ENCODE measurements around the gene TEAD4. TPM values are rescaled to one million over a fixed set of nuclear protein-coding genes. Genes with fewer than 3 reads are reported as not detected.
A peak's percentile ranks its signal among the peaks of the same experiment; 100 is the strongest.

Gene TEAD4
- total RNA-seq, 1 experiment from 2014 or later: 96.8 TPM

DNA sequence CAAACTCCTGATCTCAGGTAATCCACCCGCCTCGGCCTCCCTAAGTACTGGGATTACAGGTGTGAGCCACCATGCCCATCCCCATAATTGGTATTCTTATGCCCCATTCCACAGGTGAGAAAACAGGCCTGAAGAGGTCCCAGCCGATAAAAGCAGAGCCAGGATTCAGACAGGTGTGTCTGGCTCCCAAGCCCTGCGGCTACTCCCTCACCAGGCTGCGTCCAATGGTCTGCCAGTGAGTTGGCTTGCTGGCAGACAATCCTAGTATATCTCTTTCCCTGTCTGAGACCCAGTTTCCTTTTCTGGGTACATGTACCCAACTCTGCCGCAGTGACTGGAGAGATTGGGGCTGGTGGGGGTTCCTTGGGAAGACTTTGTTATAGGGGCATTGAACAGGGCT lies 116.1 kb downstream of the TEAD4 start:
- H3K9me3 Mint-ChIP-seq: no peaks in the 10 kb centered on the region
- no peak for ATAC-seq
- POLR2A ChIA-PET: interaction anchor here (0.7 kb wide), 1 partner anchor 17 kb away, joined by 3 read pairs; no protein-coding TSS in a partner anchor
- CTCF ChIA-PET: interaction anchor here (1.0 to 1.8 kb wide), 6 partner anchors 41 to 229 kb away, joined by 3 to 8 read pairs (median 4); no protein-coding TSS in a partner anchor
- H3K4me3 Mint-ChIP-seq: no peak overlapping the region; the same call in 1 of the 2 replicates
- no peaks in the 10 kb centered on the region for H3K36me3 Mint-ChIP-seq
- H3K27me3 Mint-ChIP-seq (ENCODE audit: low read depth): peaks cover 19% of the 10 kb centered on the region
- H3K27ac Mint-ChIP-seq: no peak overlapping the region
- H3K4me1 Mint-ChIP-seq: peaks cover 8% of the 10 kb centered on the region
- no peak for DNase-seq (ENCODE audit: low spot score)
- TF ChIP-seq, protein P1, sequence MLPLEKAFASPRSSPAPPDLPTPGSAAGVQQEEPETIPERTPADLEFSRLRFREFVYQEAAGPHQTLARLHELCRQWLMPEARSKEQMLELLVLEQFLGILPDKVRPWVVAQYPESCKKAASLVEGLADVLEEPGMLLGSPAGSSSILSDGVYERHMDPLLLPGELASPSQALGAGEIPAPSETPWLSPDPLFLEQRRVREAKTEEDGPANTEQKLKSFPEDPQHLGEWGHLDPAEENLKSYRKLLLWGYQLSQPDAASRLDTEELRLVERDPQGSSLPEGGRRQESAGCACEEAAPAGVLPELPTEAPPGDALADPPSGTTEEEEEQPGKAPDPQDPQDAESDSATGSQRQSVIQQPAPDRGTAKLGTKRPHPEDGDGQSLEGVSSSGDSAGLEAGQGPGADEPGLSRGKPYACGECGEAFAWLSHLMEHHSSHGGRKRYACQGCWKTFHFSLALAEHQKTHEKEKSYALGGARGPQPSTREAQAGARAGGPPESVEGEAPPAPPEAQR (CRISPR knock-in tag; IDR thresholded peaks at IDR 0.05): no peak
- TF ChIP-seq ZNF671 (CRISPR knock-in tag; IDR thresholded peaks at IDR 0.05) (no peak), NFE2L1 (CRISPR knock-in tag; IDR thresholded peaks at IDR 0.05) (no peak), SOX15 (CRISPR knock-in tag; IDR thresholded peaks at IDR 0.05) (no peak), SMAD3 (CRISPR knock-in tag; IDR thresholded peaks at IDR 0.05; ENCODE audit: borderline replicate concordance) (no peak), ZNF416 (CRISPR knock-in tag; IDR thresholded peaks at IDR 0.05) (no peak)
- TF ChIP-seq, protein P2, sequence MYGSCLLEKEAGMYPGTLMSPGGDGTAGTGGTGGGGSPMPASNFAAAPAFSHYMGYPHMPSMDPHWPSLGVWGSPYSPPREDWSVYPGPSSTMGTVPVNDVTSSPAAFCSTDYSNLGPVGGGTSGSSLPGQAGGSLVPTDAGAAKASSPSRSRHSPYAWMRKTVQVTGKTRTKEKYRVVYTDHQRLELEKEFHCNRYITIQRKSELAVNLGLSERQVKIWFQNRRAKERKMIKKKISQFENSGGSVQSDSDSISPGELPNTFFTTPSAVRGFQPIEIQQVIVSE (CRISPR knock-in tag; IDR thresholded peaks at IDR 0.05; ENCODE audit: borderline replicate concordance): no peak
- TF ChIP-seq, protein P3, sequence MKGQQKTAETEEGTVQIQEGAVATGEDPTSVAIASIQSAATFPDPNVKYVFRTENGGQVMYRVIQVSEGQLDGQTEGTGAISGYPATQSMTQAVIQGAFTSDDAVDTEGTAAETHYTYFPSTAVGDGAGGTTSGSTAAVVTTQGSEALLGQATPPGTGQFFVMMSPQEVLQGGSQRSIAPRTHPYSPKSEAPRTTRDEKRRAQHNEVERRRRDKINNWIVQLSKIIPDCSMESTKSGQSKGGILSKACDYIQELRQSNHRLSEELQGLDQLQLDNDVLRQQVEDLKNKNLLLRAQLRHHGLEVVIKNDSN (CRISPR knock-in tag; IDR thresholded peaks at IDR 0.05): no peak

DNA sequence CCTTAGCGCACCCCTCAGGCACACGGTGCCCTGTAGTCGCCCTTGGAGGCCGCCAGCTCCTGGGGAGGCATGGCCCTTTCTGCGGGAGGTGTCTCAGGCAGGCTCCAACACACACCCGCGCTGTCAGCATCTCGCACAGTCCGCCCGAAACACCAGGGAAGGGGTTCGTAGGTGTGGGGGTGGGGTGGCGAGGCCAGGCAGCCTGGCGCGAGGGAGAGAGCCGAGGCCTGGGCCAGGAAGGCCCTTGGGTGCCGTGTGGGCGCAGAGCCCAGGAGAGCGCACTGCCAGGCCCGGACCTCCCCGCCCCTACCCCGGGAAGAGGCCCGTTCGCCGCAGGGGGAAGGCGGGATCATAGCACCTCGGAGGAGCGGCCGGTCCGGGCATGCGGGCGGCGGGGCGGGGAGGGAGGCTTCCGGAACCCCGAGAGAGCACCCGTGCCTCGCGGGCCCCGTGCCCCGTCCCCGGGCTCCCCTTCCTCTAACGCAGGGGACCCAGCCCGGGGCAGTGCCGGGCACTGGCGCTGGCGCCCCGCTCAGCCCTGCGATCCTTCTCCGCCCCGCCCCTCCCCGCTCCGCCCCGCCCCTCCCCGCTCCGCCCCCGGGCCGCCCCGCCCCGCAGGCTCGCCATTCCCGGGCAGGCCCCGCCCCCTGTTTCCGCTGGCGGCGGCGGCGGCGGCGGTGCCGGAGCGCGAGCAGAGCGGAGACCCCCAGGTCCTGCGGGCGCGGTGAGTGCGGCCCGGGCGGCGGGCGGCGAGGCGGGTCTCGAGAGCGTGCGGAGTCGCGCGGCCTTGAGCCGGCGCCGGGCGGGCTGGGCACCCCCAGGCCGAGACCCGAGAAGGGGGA lies 117.8 kb downstream of the TEAD4 start, which contains the start of gene TSPAN9:
Gene TSPAN9, plus strand, starts transcription at position 650 of the 842 bp plus-strand sequence. CDS start 123,815 bp downstream, outside the sequence.
- POLR2A ChIA-PET: no interaction called here
- peaks cover under 1% of the 10 kb centered on the region for H3K36me3 Mint-ChIP-seq
- H3K27ac Mint-ChIP-seq: 0 out of 2 replicates have a peak within 1 kb of the TSS, but pooled peaks have one; percentile 41
- peaks cover 9% of the 10 kb centered on the region for H3K4me1 Mint-ChIP-seq
- DNase-seq (ENCODE audit: low spot score) (peak; percentile 70), ATAC-seq (peak; percentile 83)
- H3K4me3 Mint-ChIP-seq: peak within 1 kb of the TSS; percentile 76
- CTCF ChIA-PET: interaction anchor here (0.7 to 1.8 kb wide), 7 partner anchors 16 to 231 kb away, joined by 3 to 8 read pairs (median 4); no protein-coding TSS in a partner anchor
- TF ChIP-seq FOXK1 (CRISPR knock-in tag; IDR thresholded peaks at IDR 0.05): no peak; the same call in 1 of the 2 replicates
- TF ChIP-seq NFYB (CRISPR knock-in tag; conservative IDR thresholded peaks at IDR 0.05; ENCODE audit: low read depth): no peak
- TF ChIP-seq JAZF1 (CRISPR knock-in tag; IDR thresholded peaks at IDR 0.05): no peak
- TF ChIP-seq ZNF423 (CRISPR knock-in tag; IDR thresholded peaks at IDR 0.05): peak; percentile 75; the same call in 1 of the 2 replicates
- TF ChIP-seq ELF4 (CRISPR knock-in tag; IDR thresholded peaks at IDR 0.05; ENCODE audit: low read depth): no peak
- TF ChIP-seq, protein P4, sequence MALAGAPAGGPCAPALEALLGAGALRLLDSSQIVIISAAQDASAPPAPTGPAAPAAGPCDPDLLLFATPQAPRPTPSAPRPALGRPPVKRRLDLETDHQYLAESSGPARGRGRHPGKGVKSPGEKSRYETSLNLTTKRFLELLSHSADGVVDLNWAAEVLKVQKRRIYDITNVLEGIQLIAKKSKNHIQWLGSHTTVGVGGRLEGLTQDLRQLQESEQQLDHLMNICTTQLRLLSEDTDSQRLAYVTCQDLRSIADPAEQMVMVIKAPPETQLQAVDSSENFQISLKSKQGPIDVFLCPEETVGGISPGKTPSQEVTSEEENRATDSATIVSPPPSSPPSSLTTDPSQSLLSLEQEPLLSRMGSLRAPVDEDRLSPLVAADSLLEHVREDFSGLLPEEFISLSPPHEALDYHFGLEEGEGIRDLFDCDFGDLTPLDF (CRISPR knock-in tag; IDR thresholded peaks at IDR 0.05): no peak
- TF ChIP-seq ATF1 (CRISPR knock-in tag; IDR thresholded peaks at IDR 0.05): no peak
- TF ChIP-seq, protein P5, sequence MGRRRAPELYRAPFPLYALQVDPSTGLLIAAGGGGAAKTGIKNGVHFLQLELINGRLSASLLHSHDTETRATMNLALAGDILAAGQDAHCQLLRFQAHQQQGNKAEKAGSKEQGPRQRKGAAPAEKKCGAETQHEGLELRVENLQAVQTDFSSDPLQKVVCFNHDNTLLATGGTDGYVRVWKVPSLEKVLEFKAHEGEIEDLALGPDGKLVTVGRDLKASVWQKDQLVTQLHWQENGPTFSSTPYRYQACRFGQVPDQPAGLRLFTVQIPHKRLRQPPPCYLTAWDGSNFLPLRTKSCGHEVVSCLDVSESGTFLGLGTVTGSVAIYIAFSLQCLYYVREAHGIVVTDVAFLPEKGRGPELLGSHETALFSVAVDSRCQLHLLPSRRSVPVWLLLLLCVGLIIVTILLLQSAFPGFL (CRISPR knock-in tag; IDR thresholded peaks at IDR 0.05; ENCODE audit: borderline replicate concordance): no peak
- TF ChIP-seq, protein P6, sequence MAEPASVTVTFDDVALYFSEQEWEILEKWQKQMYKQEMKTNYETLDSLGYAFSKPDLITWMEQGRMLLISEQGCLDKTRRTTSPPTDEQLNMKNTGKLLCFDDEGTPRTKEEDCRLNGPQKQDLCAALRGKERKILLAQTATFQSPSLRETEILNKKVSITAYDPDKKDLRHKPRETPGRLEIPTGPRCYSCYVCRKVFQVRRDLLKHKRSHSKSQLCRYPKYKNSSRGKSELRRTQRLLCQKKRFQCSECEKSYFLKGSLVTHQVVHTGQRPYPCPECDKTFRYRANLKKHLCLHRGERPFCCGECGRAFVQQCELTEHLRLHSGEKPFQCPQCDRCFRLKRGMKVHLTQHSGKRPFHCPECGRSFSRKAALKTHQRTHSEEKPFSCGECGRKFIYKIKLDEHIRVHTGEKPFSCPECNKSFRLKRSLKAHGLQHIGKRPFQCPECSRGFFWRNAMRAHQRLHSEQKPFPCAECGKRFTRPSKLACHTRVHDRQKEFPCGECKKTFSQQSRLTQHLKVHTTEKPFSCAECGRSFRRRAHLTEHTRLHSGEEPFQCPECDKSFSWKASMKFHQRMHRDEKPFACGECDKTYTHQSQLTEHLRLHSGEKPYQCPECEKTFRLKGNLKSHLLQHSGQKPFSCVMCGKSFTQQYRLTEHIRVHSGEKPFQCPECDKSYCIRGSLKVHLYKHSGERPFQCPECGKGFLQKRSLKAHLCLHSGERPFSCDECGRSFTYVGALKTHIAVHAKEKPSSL (CRISPR knock-in tag; conservative IDR thresholded peaks at IDR 0.05): no peak
- TF ChIP-seq MYBL2 (CRISPR knock-in tag; IDR thresholded peaks at IDR 0.05): no peak
- TF ChIP-seq OVOL2 (CRISPR knock-in tag; IDR thresholded peaks at IDR 0.05; ENCODE audit: borderline replicate concordance): no peak
- TF ChIP-seq, protein P7, sequence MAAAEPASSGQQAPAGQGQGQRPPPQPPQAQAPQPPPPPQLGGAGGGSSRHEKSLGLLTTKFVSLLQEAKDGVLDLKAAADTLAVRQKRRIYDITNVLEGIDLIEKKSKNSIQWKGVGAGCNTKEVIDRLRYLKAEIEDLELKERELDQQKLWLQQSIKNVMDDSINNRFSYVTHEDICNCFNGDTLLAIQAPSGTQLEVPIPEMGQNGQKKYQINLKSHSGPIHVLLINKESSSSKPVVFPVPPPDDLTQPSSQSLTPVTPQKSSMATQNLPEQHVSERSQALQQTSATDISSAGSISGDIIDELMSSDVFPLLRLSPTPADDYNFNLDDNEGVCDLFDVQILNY (CRISPR knock-in tag; IDR thresholded peaks at IDR 0.05): peak; percentile 42; the same call in 1 of the 2 replicates
- TF ChIP-seq RELA (CRISPR knock-in tag; IDR thresholded peaks at IDR 0.05; ENCODE audit: borderline replicate concordance): peak; percentile 60; the same call in 1 of the 2 replicates
- H3K9me3 Mint-ChIP-seq: 0 out of 2 replicates have a peak, but pooled peaks cover under 1% of the 10 kb centered on the region
- H3K27me3 Mint-ChIP-seq (ENCODE audit: low read depth): peaks cover 19% of the 10 kb centered on the region

Data from WTC11 (cell line).